Medulla oblongata (tissue), 1 donor: Measurements from ENCODE around the gene SLC25A38.

Experiments used
- DNase-seq: peaks from one replicate; pipeline ENCODE4 v3.0.0-alpha.2; 2015; ENCODE audit errors: extremely low spot score

SLC25A38 gene

DNA sequence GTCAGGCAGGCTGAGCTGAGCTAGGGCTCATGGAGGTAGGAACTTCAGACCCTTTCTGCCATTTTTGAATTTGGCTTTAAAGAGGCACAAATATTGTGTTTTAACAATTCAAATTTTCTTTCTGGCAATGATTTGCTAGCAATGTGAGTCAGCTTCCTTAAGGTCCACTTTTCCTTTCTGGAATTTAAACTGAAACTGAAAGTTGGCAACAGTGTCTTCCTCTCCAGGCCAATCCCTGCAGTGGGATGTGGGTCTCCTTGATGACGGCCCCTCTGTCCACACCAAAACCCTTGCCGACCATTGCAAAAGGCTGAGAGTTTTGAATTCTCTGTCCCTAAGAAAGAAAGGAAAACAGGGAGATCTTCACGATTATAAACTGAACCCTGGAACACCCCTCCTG is 50.5 kb downstream of the SLC25A38 start:
- DNase-seq: no peak

DNA sequence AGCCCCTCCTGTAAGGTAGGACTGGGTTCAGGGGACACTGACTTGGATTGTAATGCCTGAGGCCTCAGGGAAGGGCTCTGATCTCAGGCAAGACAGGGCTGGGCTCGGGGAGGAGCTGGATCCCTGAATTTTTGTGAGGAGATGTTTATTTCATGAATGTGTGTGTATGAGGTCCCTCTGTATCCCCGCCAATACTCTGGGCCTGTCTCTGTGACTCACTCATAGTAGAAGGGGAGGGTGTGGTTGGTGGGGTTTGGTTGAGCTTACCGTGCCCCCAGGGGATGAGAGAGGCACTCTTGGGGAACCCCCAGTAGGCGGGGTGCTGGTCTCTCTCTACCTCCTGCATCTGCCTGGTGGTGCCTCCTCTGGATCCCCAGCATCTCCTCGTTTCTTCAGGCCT is 51.4 kb downstream of the SLC25A38 start:
- DNase-seq: no peak

DNA sequence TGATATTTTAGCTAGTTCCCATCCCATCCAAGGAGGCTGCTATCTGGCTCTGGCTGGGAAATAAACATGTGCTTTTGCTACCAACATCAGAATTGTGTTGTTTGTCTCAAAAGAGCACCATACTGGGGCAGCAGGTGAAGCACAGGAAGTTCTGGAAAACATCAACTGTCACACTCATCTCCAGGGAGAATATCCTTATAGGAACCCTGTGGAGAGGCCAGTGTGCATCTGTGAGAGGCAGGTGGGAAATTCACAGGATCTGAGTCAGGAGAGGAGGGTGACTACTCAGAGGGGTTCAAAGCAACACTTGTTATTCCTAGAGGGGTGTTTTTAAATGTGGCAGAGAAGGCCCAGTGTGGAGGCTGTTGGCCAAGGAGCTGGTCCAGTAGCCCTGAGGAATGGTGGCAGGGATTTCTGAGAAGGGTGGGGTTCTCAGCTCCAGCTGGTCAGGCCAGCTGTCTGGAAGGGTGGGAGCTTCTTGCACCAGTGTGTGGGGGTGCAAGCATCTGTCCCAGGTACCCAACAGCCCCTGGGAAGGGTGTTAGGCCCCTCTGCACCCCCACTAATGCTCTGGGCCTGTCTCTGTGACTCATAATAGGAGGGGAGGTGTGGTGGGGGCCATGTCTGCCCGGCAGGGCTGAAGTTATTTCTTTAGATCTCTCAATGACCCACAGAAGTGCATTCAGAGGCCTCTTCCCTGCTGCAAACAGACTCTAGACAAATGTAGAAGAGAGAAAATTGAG is 52.0 kb downstream of the SLC25A38 start:
- DNase-seq: no peak

DNA sequence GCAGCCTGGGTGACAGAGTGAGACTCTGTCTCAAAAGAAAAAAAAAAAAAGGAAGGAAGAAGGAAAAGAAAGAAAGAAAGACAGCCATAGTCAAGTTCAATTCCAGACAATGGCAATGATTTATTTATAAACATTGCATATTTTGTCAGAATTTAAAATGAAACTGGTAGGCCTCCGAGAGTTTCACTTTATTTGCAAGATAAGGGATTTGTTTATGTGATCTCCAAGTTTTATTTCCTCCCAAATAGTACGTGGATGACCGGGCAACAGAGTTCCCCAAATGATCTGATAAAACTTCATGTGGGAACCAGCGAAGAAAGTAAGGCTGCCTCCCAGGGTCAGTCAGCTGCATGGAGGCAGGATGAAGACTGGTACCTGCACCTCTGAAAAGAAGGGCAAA is 55.7 kb downstream of the SLC25A38 start:
- DNase-seq: no peak

DNA sequence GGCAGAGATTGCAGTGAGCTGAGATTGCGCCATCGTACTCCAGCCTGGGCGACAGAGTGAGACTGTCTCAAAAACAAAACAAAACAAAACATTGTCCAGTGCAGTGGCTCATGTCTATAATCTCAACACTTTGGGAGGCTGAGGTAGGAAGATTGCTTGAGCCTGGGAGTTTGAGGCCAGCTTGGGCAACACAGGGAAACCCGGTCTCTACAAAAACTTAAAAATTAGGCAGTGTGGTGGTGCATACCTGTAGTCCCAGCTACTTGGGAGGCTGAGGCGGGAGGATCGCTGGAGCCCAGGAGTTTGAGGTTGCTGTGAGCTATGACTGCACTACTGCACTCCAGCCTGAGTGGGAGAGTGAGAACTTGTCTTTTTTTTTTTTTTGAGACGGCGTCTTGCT is 57.1 kb downstream of the SLC25A38 start:
- no peak for DNase-seq

DNA sequence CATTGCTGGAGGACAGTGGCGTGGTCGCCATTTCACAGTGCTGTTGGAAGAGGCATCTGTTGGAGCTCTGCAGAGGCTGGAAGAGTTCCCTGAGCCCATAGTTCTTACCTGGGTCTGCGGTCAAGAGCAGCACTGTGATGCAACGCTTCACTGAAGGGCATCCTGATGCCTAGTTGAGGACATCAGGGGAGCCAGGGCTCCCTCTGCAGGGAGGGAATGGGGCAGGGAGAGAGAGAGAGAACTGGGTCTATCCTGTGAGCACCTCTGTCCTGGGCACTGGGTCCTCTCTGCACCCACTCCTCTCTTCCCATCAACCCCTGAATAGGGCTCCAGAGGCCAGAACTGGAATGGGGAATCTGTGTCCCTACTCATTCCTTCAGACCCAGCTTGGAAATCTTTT is 60.4 kb downstream of the SLC25A38 start:
- no peak for DNase-seq

DNA sequence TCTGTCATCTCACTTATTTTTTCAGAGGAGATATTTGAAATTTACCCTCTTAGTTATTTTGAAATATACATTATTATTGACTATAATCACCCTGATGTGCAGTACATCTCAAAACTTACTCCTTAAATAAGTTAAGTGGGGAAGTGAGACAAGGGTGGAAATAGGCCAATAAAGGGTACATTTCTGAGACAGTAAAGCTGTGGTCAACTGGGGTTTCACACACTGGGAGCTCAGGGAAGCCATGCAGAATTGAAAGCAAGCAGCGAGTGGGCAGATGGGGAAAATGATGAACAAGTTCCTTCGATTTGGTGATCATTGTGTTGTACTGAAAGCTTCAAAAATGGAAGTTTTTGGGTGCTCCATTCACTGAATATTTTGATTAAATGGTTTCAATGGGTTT is 62.8 kb downstream of the SLC25A38 start:
- no peak for DNase-seq

DNA sequence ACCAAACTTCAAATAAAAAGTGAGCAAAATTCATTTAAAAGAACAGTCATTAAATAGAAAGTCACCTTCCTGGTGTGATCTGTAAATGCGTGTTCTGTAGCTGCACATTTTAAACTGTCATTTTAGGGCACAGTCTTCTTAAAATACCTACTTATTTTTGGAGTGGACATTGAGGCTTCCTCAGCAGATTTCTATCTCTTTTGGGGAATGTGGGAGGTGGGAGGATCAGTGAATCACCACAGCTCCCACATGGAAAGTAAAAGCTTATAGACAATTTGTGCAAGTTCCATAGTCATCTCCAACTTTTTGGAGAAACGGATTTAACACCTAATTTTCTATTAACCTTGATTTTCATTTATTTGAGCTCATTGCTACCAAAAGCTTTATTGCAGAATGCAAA is 63.3 kb downstream of the SLC25A38 start:
- no peak for DNase-seq
